Measurements from ENCODE around the gene MFSD12.

Gene MFSD12

DNA sequence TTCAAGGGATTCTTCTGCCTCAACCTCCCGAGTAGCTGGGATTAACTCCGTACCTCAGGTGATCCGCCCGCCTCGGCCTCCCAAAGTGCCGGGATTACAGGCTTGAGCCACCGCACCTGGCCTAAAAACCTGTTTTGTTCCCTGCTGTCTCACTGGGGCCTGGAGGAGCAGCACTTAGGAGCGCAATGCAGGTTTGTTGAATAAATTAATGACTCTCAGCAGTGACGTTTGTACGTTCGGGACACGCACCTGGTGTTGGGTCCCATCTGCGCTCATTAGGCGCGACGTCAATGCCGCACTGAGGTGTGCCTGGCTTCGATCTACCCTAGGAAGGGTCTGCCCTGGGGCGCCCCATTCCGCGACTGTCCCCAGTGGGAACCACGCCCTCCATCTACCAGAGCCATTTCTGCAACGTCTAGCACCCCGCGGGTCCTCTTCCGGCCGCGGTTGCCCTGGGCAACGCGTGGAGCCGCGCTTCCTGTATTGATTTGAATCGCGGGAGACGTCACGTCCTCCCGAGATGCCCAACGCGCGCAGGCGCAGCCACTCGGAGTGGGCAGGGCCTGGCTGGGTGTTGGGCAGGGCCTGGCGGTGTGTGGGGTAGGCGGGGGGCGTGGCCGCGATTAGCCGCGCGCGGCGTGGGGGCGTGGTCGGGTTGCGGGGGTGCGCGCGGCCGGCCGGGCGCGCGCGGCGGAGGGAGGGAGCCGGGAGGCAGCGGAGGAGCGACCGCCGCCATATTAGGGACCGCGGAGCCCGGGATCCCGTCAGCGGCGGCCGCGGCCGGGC lies 51.6 kb downstream of the MFSD12 start, which contains the start of gene FZR1:
TSS of gene FZR1 (plus strand) at position 714 of the 786 bp plus-strand sequence. CDS start 16,679 bp downstream, outside the sequence.
- peak; percentile 99 for DNase-seq

DNA sequence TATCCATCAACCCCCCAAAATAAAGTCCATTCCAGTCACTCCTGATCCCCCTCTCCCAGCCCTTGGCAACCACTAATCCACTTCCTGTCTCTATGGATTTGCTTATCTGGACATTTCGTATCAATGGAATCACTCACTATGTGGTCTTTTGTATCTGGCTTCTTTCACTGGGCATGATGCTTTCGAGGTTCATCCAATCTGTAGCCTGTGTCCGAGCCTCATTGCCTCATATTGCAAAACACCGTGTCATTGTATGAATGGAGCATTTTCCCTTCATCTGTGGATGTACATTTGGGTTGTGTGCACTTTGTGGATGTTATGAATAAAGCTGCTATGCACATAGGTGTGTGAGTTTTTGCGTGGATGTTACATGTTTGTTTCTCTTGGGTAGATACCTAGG lies 52.7 kb downstream of the MFSD12 start:
- DNase-seq = no peak

DNA sequence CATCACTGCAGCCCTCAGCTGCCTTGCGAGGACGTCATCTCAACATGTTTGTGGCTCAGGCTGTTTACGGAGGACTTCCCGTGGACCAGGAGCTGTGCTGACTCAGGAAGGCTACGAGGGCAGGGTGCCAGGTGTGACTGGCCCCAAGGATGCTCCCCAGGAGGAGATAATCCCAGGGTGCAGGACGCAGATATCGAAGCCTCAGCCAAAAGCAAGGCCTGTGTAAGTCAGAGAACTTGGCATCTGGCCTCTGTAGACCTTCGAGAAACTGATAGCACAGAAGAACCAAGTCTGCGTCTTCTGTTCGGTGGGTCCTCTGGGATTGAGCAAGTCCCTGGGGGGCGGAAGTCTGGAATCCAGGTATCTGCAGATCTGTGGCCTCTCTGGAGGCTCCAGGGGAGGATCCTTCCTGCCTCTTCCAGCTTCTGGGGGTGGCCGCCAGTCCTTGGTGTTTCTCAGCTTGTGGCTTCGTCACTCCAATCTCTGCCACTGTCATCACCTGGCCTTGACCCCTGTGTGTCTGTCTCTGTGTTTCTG lies 54.3 kb downstream of the MFSD12 start:
- no peak for DNase-seq

DNA sequence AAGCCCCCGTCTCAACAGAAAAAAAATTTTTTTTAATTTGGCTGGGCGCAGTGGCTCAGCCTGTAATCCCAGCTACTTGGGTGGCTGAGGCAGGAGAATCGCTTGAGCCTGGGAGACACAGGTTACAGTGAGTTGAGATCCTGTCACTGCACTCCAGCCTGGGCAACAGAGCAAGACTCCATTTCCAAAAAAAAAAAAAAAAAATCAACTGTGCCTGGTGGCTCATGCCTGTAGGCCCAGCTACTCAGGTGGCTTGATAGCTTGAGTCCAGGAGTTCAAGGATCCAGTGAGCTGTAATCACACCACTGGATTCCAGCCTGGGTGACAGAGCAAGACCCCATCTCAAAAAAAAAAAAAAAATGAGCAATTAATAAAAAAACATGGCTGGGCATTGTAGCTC lies 55.6 kb downstream of the MFSD12 start:
- no peak for DNase-seq

DNA sequence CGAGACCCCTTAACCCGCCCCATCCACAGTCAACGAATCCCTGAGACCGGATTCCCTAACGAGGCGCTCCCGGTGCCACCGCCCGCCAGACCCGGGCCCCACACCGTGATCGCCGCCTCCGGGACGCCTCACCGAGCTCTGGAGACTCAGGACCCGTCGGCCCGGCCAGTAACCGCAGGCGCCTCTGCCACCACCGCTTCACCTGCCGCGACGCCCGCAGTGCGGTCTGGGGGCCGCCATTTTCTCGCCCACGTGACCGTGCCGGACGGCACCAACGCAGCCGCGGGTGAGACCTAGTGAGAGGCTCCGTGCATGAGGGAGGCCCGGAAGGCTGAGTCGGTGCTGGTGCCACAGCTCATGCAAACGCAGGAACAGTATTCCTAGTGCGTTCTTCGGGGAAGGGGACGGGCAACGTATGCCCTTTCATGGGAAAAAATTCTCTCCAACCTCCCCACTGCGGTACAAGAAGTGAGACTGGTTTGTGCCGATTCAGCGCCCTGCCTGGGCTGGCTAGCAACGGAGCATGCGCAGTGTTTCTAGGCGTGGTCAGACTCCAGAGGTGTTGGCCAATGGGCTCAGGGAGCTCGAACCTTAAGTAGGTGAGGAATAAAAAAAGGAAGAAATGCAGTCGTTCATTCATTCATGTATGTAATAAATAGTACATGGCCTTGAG lies 56.8 kb downstream of the MFSD12 start, which contains the start of gene DOHH:
TSS of gene DOHH (minus strand) at position 246 of the 673 bp plus-strand sequence. CDS start 3,860 bp downstream, outside the sequence.
- peak; percentile 98 for DNase-seq

DNA sequence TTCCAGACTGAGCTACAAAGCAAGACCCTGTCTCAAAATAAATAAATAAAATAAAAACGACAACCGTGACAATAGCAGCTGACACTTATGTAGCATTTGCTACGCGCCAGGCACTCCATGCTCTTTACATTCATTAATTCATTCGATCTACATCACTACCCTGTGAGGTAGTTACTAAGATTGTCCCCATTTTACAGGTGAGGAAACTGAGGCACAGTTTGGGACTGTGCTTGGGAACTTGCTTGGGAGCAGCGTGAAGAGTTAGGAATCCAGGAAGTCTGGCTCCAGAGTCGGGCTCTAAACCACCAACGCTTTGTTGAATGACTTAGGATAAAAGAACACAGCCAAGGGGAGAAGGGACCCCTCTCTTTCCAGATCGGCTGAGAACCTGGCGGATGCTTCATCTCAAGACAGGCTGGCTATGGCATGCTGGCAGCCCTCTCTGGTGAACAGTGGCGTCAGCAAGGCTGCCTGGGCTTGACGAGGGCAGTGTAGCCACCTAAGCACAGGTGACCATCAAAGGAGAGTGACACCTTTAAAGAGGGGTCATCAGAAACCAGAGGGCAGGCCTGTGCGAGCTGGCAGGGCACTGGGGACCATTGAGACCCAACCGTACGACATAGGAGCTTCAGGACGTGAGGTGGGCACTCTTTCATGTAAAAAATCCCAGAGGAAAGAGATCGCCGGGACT lies 57.5 kb downstream of the MFSD12 start:
- DNase-seq = peak in 1 of 2 experiments; percentile 17

DNA sequence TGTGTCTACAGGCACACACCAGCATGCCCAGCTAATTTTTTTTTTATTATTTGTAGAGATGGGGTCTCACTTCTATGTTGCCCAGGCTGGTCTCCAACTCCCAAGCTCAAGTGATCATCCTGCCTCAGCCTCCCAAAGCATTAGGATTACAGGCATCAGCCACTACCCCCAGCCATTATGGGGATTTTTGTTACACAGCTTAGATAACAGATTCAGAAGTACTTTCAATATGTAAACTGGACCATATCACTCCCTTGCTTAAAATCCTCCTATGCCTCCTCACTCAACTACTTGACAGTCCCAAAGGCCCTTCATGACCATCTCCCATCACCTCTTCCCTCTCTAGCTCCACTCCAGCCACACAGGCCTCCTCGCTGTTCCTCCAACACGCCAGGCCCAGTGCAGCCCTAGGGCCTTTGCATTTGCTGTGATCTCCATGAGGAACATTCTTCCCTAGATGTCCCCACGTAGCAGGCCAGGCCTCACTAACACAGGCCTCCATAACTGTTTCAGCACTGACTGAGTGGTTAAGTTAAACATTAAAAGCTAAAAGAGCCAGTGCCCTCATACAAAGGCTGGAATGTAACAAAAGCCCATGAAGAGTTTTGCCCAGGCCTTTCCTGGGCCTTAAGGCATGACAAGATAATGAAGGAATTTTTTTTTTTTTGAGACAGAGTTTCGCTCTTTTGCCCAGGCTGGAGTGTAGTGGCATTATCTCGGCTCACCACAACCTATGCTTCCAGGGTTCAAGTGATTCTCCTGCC lies 59.4 kb downstream of the MFSD12 start:
- DNase-seq = no peak

DNA sequence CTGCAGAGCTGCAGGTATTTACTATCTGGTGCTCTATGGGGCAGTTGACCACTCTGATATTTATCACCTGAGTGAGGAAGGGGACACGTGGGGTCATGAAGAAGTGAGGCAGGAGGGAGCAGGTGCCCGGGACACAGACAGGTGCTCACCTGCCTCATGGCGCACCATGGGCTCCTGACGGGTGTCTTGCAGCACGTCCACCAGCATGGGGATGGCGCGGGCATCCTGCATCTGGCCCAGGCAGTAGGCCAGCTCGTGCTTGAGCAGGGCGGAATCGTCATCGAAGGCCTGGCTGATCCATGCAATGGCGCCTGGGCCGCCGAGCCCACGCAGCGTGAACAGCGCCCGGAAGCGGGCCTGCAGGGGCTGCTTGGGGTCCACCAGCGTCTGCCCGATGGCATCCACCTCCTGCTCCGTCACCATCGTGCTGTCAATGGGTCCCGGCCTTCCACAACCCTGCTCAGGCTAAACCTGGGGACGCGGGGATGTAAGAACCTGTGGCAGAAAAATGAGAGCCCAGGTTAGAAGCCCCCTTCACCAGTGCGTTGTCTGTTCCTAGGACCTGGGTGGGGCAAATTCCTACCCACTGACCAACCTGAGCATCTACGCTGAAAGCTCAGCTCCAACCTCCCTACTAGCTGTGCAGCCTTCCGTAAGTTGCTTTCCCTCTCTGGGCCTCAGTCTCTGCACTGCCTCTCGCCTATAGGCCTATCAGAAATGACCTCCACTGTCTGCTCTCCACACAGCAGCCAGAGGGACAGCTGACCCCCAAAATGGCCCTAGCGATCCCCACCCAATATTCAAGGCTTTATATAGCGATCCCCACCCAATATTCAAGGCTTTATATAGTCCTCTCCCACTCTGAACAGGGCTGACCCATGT lies 60.8 kb downstream of the MFSD12 start:
- no peak for DNase-seq

DNA sequence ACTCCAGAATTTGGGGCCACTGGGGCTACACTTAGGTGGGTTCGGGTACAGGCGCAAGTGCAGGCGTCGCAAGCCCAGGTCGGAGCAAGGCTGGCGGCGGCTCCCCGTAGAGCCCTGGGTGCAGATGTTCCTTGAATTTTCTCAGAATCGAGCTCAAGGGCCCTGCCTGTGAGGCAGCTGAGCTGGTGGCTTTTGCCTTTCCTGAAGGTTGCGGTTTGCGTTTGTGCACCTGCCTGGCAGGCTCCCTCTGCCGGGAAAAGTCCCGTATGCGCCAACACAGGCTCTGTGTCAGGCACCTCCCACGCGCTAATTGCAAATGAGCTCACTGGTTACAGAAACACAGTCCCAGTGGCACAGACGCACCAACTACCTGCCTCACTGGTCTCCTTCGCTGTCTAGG lies 62.8 kb downstream of the MFSD12 start:
- DNase-seq = peak; percentile 67 to 75

Data from activated CD4-positive, alpha-beta T cell treated with anti-CD3 and anti-CD28 coated beads, Interleukin-2, amount 50 U/mL, for 48 hours (primary cell).